ENCODE results near the gene PAK3.

Gene PAK3

DNA sequence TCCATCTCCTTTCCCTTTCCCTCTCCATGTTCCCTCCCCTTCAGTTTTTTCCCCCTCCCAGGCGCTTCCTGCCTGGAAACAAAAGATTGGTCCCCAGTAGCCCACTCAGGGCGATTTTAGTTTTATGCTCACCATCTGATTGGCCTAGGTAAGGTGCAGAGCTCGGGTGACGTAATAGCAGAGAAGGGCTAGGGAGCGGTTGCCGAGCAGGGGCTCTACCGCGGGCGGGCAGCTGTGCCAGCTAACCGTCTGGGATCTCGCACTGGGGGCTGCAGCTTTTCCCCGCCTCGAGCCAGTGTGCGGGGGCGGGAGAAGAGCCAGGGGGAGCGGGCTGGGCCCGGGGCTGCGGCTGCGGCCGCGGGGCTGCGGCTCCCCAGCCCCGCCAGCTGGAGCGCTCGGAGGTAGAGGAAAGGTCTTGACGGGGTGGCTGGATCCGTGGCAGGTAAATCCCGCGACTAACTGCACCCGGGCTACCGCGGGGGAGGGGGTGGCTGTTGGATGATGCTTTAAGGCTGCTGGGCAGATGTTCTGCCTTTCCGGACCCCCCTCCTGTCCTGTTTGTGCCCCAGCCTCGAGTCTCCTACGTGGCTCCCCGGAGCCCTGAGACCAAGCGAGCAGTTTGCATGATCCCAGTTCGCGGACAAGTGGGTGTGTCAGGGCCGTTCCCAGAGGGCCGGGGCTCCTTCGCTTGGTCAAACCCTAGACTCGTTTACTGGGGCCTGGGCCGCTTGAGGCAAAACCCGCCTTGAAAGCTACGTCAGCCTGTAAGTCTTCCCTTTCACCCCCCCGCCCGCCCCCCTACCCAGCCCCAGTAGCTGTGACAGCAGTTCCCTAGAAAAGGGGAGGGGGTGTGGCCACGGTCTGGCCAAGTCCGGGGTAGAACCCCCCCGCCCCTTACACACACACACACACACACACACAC is at the start of gene PAK3:
TSS of gene PAK3 (plus strand) at position 218 of the 922 bp plus-strand sequence. CDS start 26,913 bp downstream, outside the sequence.
- in situ Hi-C loops (cut with MboI; ENCODE audit: low pct_unique_long_range_greater_than_20kb, low sequenced_read_pairs) = no loop called here
- DNase-seq = peak; percentile 19

GRCh38 chrX:111047575-111047974 is 48.4 kb upstream of the PAK3 start:
- no peak for DNase-seq
- in situ Hi-C loops (cut with MboI; ENCODE audit: low pct_unique_long_range_greater_than_20kb, low sequenced_read_pairs) = no loop called here

DNA sequence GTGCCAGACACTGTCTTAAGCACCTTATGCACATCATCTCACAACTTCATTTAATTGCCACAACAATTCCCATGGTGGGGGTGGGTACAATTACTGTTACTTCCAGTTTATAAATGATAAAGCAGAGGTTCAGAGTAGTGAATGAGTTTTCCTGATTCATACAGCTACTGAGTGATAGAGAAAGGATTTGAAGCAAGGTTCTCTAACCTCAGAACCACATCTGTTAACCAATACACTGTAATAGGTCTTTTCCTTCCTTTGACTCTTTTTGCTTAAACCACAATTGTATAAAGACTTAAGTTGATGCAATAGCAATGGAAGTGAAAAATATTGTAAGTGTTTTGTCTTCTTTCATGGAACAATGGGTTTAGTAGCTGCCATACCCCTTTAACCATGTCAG is 43.5 kb upstream of the PAK3 start:
- in situ Hi-C loops (cut with MboI; ENCODE audit: low pct_unique_long_range_greater_than_20kb, low sequenced_read_pairs) = no loop called here
- no peak for DNase-seq

GRCh38 chrX:111071542-111072277 is 24.3 kb upstream of the PAK3 start:
- no peak for DNase-seq

GRCh38 chrX:111083081-111083480 is 12.9 kb upstream of the PAK3 start:
- DNase-seq = no peak
- in situ Hi-C loops (cut with MboI; ENCODE audit: low pct_unique_long_range_greater_than_20kb, low sequenced_read_pairs) = no loop called here

More at GRCh38 chrX:111071542-111072277, 24.3 kb upstream of the PAK3 start:
- in situ Hi-C loops (cut with MboI; ENCODE audit: low pct_unique_long_range_greater_than_20kb, low sequenced_read_pairs) = no loop called here

DNA sequence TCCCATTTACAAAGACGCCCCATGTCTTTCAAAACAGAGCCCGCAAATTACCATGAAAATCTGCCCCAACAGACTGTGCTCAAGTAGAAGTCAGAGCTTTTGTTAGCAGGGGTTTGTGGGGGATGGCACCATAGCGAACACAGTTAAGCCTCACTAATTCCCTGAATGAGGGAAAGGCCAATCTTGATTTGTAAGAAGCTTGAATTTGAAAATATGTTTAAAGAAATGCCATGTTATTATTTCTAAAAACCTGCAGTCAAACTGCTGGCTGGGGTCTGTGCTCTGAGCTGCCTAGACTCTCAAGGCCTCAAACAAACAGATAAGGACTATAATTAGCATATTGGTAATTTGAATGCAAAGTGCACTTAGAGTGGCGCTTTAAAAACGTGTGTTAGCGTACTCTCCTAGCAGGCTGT is 9.4 kb upstream of the PAK3 start:
- in situ Hi-C loops (cut with MboI; ENCODE audit: low pct_unique_long_range_greater_than_20kb, low sequenced_read_pairs) = no loop called here
- no peak for DNase-seq

GRCh38 chrX:111088628-111089027 is 7.4 kb upstream of the PAK3 start:
- in situ Hi-C loops (cut with MboI; ENCODE audit: low pct_unique_long_range_greater_than_20kb, low sequenced_read_pairs) = no loop called here
- no peak for DNase-seq

GRCh38 chrX:111090458-111090857 is 5.5 kb upstream of the PAK3 start:
- DNase-seq = no peak
- in situ Hi-C loops (cut with MboI; ENCODE audit: low pct_unique_long_range_greater_than_20kb, low sequenced_read_pairs) = no loop called here

DNA sequence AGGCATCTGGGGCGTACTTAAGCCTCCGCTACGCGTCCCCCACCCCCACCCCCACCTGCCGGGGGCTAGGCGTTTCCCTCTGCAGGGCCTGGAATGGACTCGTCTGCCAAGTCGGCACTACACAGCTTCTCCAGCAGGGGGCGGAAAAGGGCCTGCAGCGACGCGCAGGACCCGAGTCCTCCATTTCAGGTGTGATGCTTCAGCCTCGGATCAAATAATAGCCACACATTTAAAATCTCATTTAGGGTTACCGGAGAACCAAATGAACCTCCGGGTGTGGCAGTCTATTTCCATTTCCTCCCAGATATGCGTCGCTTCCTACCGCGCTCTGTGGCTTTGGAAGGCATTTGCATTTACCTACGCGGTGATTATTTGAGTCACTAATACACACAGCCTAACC is 2.9 kb downstream of the PAK3 start:
- in situ Hi-C loops (cut with MboI; ENCODE audit: low pct_unique_long_range_greater_than_20kb, low sequenced_read_pairs) = no loop called here
- DNase-seq = peak; percentile 58

- in situ Hi-C loops (cut with MboI; ENCODE audit: low pct_unique_long_range_greater_than_20kb, low sequenced_read_pairs) = no loop called here
- DNase-seq = peak; percentile 55
Observed at GRCh38 chrX:111100191-111100590, 4.2 kb downstream of the PAK3 start.

DNA sequence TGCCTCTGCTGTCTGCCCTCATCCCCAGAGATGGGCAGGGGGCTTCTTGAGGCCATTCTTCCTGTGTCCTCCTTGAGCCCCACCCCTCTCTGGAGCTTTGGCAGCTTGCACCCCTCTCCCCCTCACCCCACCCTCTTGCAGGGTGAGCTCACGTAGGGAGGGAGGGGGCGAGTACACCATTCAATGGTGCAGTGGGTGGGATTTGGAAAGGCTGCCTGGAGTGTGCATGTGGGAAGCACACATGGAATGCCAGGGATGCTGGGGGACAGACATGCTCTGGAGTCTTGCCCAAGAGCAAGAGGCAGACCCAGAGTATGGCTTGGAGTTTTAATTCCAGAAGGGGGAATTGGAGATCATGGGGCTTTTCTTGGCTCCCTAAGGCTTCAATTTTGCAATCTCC is 5.6 kb downstream of the PAK3 start:
- in situ Hi-C loops (cut with MboI; ENCODE audit: low pct_unique_long_range_greater_than_20kb, low sequenced_read_pairs) = no loop called here
- DNase-seq = no peak

DNA sequence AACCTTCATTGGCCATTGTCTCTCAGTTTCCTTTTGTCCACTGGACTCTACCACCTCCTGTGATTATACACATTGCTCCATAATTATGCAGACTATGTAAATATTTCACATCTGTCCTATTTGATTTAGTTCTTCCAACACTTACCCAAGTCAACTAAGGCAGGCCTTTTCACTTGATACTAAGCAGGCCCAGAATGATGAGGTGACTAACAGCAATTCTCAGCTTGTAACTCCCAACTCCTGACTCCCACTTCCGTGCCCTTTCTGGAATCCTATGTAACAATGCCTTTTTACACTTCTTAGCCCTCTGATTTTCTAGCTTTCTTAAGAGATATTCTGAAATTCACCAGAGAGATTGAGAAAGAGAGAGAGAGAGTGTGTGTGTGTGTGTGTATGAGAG is 6.6 kb downstream of the PAK3 start:
- in situ Hi-C loops (cut with MboI; ENCODE audit: low pct_unique_long_range_greater_than_20kb, low sequenced_read_pairs) = no loop called here
- no peak for DNase-seq

DNA sequence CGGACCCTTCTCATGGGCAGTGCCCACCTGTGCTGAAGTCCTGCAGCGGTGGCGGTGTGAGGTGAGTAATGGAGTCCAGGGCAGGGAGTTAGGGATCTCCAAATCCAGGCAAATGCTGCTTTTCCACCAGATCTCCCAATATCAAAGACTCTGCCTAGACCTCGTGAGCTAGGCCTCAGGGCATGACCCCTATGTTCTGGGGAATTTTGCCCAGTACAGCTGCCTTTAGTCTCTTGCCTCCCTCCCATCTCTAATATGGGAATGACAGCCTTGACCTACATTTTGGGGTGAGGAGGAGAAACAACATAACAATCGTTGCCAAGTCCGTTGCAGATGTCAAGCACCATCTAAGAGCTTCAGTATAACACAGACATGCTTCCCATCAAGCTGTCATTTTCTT is 7.3 kb downstream of the PAK3 start:
- in situ Hi-C loops (cut with MboI; ENCODE audit: low pct_unique_long_range_greater_than_20kb, low sequenced_read_pairs) = no loop called here
- no peak for DNase-seq

GRCh38 chrX:111110098-111110775 is 14.2 kb downstream of the PAK3 start:
- no peak for DNase-seq
- in situ Hi-C loops (cut with MboI; ENCODE audit: low pct_unique_long_range_greater_than_20kb, low sequenced_read_pairs) = no loop called here

- in situ Hi-C loops (cut with MboI; ENCODE audit: low pct_unique_long_range_greater_than_20kb, low sequenced_read_pairs) = no loop called here
- no peak for DNase-seq
Observed at GRCh38 chrX:111114806-111115205, 18.8 kb downstream of the PAK3 start.

GRCh38 chrX:111116666-111117065 is 20.7 kb downstream of the PAK3 start:
- in situ Hi-C loops (cut with MboI; ENCODE audit: low pct_unique_long_range_greater_than_20kb, low sequenced_read_pairs) = no loop called here
- no peak for DNase-seq

DNA sequence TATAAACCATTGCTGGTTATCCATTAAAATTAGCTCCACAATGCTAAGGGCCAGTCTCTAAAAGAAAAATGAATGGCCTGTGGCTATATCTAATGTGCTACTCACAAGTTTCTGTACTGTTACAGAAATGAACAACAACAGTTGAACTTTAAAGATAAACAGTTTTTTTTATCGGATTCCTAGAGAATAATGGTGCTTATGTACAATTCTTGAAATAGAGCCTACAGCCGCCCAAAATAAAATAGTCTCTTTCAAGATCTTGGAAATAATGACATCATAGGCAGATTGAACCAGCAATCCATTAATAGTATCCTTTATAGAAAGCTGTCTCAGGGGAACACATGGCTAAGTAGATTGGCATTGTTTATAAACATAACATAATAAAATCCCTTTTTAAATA is 23.4 kb downstream of the PAK3 start:
- in situ Hi-C loops (cut with MboI; ENCODE audit: low pct_unique_long_range_greater_than_20kb, low sequenced_read_pairs) = no loop called here
- no peak for DNase-seq

DNA sequence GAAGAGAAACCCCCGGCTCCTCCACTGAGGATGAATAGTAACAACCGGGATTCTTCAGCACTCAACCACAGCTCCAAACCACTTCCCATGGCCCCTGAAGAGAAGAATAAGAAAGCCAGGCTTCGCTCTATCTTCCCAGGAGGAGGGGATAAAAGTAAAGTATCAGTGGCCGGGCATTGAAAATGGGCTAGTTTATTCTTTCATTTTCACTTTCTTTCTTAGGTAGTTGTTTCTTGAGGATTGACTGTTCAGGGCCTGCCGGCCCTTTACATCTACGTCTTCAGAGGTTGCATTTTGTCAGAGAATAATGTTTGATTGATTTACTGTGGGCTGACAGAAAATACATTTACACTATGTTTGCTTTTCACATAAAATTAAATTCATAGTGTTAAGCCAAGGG is 27.1 kb downstream of the PAK3 start:
- DNase-seq = no peak
- in situ Hi-C loops (cut with MboI; ENCODE audit: low pct_unique_long_range_greater_than_20kb, low sequenced_read_pairs) = no loop called here

DNA sequence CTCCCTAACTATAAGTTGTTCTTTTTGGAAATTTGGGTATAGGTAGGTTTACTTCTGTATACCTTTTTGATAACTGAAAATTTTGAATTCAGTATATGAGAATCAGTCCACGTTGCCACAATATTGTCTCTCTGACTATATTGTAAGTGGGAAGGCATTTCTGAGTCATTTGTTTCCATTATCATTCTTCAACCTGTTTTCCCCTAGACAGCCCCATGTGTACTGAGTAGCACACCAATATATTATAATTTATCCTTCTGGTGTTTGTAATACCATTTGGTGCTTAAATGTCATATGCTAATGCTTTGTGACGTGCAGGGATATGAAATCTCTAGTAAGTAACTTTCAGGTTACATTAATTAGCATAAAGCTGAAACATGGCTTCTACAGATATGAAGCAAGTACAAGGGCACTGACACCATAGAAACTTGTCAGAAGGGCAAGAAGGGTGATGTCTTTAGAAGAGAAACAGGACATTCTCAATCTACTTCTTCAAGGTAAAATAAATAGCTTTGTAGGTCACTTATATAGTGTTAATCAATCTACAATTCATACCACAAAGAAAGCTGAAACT is 27.7 kb downstream of the PAK3 start:
- DNase-seq = no peak
- in situ Hi-C loops (cut with MboI; ENCODE audit: low pct_unique_long_range_greater_than_20kb, low sequenced_read_pairs) = no loop called here
